Omental fat pad (tissue), 4 donors: Measurements from ENCODE around the gene ZNF350. TPM values are rescaled to one million over a fixed set of nuclear protein-coding genes. Genes with fewer than 3 reads are reported as not detected.
"Not testable (repeated sequence)": the region's sequence is repeated elsewhere in the genome, so short reads cannot be mapped to it uniquely, and the experiment has no call there.

Experiments
- ATAC-seq: fragments of 150-250 bp; one replicate; pipeline ENCODE4 v1.9.1; 2016; ENCODE audit warnings: mild to moderate bottlenecking, moderate library complexity; ENCODE audit not compliant: low FRiP score
- DNase-seq: peaks from one replicate; pipeline ENCODE4 v3.0.0-alpha.2; 2019; ENCODE audit warnings: low spot score
- total RNA-seq, 4 donors: library from RNA; depleted of rRNA; stranded (reverse); fragments of >200 nt; gene quantifications; one replicate each; pipeline ENCODE4 v1.1.0, GENCODE V29; 2016
- TF ChIP-seq, protein P1 (sequence below), 3 donors: fragments of 450-650 bp; IDR thresholded peaks; one replicate each; pipeline ENCODE4 v1.5.1; 2016 to 2017; ENCODE audit warnings: antibody characterized with exemption in 3 of 3, mild to moderate bottlenecking in 3 of 3, moderate library complexity in 2 of 3

Gene ZNF350
- total RNA-seq, 4 donors from 2014 or later, result 8.3 to 15.4 (median 8.7) TPM

DNA sequence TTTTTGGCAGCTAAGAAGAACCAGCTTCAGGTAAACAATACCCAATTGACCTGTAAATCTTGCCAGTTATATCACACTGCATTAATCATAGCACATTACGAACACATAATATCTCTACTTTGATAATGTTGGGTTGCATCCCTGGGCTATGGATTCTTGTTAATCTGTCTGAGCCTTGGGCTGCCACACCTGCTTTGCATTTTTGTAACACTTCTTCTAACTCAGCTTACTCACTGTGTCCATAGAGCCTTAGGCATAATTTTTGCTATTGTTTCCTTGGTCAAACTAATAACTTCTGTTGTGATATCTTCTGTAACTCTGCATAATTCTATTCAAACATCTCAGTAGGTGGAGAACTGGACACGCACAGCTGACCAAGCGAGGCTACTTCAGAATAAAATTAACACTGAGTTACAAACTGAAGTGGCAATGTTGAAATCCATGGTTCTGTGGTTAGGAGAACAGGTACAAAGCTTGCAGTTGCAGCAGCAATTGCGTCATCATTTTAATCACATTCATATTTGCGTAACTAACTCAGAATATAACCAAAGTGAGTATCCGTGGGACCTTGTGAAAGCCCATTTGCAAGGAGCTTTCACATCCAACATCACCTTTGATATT, 6.4 kb downstream of the ZNF350 start:
- TF ChIP-seq, protein P1, sequence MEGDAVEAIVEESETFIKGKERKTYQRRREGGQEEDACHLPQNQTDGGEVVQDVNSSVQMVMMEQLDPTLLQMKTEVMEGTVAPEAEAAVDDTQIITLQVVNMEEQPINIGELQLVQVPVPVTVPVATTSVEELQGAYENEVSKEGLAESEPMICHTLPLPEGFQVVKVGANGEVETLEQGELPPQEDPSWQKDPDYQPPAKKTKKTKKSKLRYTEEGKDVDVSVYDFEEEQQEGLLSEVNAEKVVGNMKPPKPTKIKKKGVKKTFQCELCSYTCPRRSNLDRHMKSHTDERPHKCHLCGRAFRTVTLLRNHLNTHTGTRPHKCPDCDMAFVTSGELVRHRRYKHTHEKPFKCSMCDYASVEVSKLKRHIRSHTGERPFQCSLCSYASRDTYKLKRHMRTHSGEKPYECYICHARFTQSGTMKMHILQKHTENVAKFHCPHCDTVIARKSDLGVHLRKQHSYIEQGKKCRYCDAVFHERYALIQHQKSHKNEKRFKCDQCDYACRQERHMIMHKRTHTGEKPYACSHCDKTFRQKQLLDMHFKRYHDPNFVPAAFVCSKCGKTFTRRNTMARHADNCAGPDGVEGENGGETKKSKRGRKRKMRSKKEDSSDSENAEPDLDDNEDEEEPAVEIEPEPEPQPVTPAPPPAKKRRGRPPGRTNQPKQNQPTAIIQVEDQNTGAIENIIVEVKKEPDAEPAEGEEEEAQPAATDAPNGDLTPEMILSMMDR (IDR thresholded peaks at IDR 0.05), result no peak
- no peak for ATAC-seq
- no peak for DNase-seq

DNA sequence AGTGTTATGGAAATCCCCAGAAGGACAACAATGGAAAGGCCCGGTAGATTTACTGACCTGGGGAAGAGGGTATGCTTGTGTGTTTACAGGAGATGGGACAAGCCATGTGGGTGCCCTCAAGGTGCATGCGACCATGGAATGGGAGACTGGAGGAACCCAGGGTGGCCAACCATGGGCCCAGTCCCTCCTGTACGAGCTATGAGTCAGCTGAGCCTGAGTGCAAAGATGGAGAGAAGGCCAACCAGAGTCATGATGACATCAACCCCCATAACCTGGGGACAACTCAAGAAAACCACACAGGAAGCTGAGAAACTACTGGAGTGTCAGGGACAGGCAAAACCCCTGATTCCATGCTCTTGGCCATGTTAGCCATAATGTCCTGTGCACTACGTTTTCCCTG, 7.8 kb downstream of the ZNF350 start:
- ATAC-seq, result no peak
- no peak for DNase-seq
- TF ChIP-seq, protein P1 (IDR thresholded peaks at IDR 0.05), result no peak

DNA sequence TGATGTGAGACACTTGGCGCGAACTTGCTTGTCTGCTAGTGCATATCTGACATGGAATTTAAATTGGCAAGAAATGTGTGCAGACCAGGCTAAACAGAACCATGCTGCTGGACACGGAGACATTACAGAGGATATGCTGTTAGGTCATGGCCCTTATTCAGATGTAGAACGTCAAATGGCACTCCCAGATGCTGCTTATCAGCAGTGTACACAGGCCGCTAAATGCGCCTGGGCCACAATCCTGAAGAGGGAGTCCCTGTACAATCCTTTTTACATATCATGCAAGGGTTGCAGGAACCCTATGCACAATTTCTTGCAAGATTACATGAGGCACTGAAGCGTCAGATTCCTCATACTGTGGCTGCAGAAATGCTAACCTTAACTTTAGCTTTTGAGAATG, 9.3 kb downstream of the ZNF350 start:
- TF ChIP-seq, protein P1 (IDR thresholded peaks at IDR 0.05), result no peak

DNA sequence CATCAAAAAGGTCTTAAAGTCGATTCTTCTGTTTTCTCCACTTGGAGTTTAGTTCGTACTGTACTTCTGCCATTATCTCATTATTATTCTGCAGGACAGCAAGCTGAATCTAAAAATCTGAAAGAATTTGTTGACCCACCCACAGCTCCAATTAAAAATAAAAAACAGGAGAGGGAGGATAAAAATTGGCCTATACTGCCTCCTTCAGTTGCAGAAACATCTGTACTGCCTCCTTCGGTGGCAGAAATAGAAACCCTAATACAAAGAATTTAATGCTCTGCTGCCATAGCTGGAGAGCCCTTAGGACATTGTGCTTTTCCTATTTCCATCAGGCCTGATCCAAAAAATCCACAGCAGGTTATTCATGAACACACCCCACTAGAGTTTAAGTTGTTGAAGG, 9.8 kb downstream of the ZNF350 start:
- TF ChIP-seq, protein P1 (IDR thresholded peaks at IDR 0.05), result no peak
- ATAC-seq, result no peak
- no peak for DNase-seq

More for the DNA sequence above, 9.3 kb downstream of the ZNF350 start:
- ATAC-seq (no peak), DNase-seq (no peak)

DNA sequence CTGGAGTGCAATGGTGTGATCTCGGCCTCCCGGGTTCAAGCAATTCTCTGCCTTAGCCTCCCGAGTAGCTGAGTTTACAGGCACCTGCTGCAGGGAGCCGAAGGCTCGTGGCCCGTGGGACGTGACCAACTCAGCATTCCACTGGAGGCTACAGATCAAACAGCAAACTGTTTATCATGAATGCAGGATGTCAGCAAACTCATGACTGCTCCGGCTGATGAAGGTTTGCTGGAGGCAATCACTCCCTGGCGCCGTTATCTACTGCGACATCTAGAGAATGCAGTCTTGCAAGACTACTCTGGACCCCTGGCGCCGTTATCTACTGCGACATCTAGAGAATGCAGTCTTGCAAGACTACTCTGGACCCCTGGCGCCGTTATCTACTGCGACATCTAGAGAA, 10.9 kb downstream of the ZNF350 start:
- DNase-seq, ATAC-seq: not testable (repeated sequence)

DNA sequence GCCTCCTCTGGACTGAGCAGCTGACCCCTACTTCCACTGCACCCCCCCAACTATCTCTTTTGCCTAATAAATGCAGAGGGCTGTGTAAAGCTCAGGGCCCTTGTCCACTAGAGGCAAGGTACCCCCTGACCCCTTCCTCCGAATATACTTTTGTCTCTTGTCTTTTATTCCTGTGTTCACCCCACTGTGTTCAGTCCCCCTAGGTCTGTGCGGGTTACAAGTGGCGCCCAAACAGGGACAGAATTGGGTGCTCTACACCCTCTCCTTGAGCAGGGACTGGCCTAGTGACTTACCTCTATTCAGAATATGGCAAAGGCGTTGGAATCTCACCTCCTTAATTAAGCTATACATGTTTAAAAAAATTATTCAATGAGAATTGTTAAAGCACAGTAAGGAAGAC, 15.0 kb downstream of the ZNF350 start:
- TF ChIP-seq, protein P1 (IDR thresholded peaks at IDR 0.05), result no peak
- no peak for DNase-seq
- ATAC-seq, result no peak

DNA sequence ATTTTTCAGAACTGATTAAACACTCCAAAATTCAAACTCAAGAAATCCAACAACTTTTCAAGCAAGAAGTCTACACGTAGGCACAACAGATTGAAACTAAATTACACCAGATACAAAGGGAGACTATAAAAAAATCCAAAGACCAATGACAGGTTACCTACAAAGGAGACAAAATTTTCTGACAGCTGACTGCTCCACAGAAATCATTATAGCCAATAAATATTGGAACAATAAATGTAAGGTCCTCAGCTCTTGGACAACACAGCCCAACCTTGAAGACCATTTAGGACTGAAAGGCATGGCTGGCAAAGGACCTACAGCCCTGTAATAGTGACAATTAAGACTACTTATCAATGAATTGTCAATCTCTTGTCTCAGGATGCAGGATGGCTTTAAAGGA, 15.9 kb downstream of the ZNF350 start:
- TF ChIP-seq, protein P1 (IDR thresholded peaks at IDR 0.05), result no peak
- ATAC-seq, result no peak

More for the DNA sequence above, 15.9 kb downstream of the ZNF350 start:
- DNase-seq, result no peak
